Activated T-helper 1 cell treated with anti-CD3 and anti-CD28 coated beads, Interleukin-2, amount 50 U/mL, for 16 hours (primary cell): Measurements from ENCODE around the gene RPLP1.
"Not testable (repeated sequence)": the region's sequence is repeated elsewhere in the genome, so short reads cannot be mapped to it uniquely, and the experiment has no call there.

Experiments
- DNase-seq, 2 donors: peaks; one replicate each; pipeline ENCODE4 v3.0.0-alpha.2; 2020; ENCODE audit warnings: low read depth in 1 of 2, low spot score in 1 of 2

RPLP1 gene

GRCh38 chr15:69436951-69437350, 15.7 kb upstream of the RPLP1 start:
- no peak for DNase-seq

DNA sequence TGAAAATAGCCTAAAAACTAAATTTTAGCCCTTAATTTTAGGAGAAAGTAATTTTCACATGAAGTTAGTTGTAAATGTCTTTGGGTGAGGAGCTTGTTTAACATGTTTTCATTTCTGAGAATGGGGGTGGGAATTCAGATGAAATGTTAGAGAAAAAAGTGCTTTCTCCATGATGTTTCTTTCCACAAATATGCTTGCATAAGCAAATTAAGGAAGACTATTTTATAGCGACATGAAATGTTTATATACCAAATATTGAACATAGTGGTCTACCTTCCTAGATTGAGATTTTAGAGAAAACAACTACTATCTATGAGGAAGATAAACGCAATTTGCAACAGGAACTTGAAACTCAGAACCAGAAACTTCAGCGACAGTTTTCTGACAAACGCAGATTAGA, 13.0 kb upstream of the RPLP1 start:
- DNase-seq = no peak

- no peak for DNase-seq
Observed at GRCh38 chr15:69443032-69443611, 9.5 kb upstream of the RPLP1 start.

DNA sequence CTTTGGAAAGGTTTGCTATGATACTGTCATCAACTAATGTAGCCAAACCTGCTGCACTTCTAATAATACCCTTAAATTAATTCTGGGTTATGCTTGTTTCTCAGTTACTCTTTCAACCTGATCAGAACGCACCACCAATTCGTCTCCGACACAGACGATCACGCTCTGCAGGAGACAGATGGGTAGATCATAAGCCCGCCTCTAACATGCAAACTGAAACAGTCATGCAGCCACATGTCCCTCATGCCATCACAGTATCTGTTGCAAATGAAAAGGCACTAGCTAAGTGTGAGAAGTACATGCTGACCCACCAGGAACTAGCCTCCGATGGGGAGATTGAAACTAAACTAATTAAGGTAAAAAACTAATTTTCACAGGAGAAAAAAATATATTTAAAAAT, 7.9 kb upstream of the RPLP1 start:
- DNase-seq = no peak

- no peak for DNase-seq
Observed at GRCh38 chr15:69446953-69447352, 5.7 kb upstream of the RPLP1 start.

- DNase-seq = not testable (repeated sequence)
Observed at GRCh38 chr15:69450221-69450620, 2.4 kb upstream of the RPLP1 start.

DNA sequence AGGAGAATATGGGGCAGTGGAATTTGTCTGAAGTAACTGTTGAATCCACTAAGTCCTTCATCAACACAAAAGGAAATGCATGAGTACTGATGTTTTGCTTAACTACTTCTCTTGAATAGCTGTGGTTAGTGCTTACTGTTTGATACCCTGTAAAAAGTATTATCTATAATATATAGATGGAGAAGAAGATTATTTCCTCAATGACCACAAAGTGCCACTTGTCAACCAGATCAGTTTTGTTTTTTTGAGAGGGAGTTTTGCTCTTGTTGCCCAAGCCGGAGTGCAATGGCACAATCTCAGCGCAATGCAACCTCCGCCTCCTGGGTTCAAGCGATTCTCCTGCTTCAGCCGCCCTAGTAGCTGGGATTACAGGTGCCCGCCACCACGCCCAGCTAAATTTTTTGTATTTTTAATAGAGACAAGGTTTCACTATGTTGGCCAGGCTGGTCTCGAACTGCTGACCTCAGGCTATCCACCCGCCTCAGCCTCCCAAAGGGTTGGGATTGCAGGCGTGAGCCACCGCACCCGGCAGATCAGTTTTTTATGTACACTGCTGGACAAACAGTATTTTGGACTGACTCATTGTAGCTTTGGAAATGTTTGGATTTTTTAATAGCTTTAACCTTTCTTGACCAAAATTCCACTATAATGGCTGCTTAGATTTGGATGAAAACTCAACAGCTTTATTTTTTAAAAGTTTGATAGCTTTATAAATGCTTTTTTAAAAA, 1.5 kb upstream of the RPLP1 start:
- no peak for DNase-seq

- no peak for DNase-seq
Observed at GRCh38 chr15:69451951-69452691, 497 bp upstream of the RPLP1 start.

GRCh38 chr15:69454953-69455352, 2.3 kb downstream of the RPLP1 start:
- no peak for DNase-seq

DNA sequence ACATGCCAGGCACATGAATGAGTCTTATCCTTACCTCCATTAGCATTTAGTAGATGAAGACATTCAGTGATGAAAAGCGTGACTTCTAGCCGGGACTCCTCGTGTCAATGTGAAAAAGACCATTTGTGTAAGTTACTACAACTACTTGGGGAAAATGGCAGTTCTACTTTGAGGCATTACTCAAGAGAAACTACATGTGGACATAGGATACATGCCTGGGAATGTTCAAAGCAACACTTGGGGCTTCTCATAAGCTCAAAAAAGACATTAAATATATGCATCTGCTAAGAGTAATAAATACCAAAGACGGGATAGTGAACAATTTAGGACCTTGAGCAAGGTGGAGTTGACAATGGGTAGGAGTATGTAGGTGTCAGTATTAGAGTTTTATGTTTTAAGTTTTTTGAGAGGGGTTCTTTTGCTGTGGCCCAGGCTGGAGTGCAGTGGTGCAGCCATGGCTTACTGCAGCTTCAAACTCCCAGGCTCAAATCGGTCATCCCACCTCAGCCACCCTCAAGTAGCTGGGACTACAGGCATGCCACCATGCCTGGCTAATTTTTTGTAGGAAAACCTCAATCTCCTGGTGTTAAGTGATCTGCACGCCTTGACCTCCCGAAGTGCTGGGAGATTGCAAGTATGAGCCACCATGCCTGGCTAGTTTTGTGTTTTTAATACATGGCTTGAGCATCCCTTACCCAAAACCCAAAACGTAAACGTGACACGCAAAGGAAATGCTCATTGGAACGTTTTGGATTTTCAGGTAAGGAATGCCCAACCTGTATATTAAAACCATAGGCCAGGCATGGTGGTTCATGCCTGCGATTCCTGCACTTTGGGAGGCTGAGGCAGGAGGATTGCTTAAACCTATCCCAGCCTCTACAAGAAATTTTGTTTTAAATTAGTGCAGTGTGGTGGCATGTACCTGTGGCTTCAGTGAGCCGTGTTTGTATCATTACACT, 3.9 kb downstream of the RPLP1 start:
- DNase-seq = no peak

DNA sequence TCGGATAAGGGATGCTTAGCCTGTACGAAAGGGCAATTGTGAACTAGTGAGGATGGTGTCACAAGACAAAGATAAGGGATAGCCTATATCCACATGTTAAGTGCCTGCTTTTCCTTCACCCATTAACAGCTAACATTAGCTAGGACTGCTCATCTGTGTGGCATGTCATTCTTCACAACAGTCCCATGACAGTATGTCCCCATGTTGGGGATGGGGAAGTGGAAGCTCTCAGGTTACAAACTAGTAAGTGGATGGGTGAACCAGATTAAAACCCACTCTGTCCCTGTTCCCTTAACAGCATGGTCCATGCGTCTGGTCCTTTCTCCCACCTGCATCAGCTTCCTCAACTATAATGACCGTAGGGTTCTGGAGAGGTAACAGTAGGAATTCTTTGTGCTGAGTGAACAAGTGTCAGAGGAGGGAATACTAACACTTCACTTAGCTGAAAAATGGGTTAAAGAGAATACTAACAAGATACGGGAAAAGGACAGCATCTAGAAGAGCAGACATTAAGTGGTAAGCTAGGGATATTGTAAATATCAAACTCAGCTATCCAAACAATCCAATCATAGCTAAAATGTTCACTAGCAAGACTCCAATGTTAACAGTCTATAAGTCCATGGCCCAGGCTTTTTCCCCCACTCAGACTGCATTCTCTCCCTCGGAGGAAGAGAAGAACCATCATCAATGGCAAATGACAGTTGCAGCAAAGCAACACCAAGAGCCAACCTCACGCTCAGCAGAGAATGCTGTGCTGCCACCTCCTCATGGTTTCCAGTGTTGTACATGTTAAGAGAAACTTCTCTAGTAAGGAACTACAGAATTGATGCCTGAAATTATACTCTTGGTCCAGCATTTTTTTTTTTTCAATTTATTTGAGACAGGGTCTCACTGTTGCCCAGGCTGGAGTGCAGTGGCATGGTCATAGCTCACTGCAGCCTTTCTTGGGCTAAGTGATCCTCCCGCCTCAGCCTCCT, 5.0 kb downstream of the RPLP1 start:
- no peak for DNase-seq

GRCh38 chr15:69459066-69459465, 6.4 kb downstream of the RPLP1 start:
- DNase-seq = no peak

GRCh38 chr15:69460481-69460880, 7.9 kb downstream of the RPLP1 start:
- DNase-seq = no peak

- DNase-seq = no peak
Observed at GRCh38 chr15:69462030-69462492, 9.4 kb downstream of the RPLP1 start.

- peak; percentile 81 to 83 for DNase-seq
Observed at GRCh38 chr15:69462493-69463181, 10.0 kb downstream of the RPLP1 start.

- no peak for DNase-seq
Observed at GRCh38 chr15:69463182-69463756, 10.7 kb downstream of the RPLP1 start.

DNA sequence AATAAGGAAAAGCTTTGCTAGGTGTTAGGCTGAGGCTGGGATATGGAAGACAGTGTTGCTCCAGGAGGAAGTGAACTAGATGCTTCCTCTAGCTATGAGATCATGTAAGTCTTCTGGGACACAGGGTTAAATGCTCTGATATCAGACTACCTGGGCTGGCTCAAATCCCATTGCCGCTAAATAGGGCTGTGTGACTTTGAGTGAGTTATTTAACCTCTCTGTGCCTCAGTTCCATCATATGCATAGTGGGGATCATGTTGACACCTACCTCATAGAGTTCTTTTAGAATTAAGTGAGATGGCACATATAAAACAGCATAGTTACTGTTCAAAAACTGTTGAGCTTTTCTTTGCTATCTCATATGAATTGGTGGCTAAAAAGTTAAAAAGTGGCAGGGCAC, 12.6 kb downstream of the RPLP1 start:
- DNase-seq = no peak

DNA sequence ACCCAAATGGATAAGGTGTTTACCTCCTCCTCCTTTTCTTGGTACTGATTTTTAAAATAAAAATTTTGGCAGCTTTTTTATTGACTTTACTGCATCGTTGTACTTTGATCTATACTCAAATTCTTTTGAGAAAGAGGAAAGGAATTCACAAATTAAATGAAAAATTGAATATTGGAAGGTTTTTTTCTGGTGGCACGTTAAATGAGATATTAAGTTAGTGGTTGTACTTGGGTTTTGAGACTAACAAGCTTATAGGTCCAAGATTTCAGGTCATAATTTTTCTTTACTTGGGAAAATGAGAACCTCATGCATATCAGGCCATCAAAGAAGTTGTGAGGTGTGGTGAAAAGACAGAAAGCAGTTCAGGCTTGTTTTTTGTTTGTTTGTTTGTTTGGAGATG, 14.1 kb downstream of the RPLP1 start:
- no peak for DNase-seq

DNA sequence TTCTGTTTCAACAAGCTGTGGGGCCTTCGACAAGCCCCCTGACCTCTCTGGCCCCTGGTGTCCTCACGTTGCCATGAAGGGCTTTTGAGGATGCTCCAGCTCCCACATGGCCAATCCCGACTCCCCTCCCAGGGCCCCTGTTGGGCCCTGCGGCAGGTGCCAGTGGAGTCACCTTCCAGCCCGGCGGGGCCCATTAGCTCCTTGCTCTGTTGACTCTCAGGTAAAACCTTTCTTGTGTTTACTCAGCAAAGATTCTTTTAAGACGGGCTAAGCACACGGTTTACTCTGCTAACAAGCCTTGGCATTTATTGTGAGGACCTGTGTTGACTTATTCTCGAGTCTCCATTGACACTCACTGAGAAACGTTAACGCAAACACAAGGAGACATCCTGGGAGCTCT, 15.0 kb downstream of the RPLP1 start:
- DNase-seq = no peak
